B cell (primary cell): Measurements from ENCODE around the gene LMBR1L. TPM values are rescaled to one million over a fixed set of nuclear protein-coding genes. Genes with fewer than 3 reads are reported as not detected.

Experiments
- ATAC-seq: fragments of 200-7000 bp; cut with Tn5 transposase; one replicate; pipeline ENCODE4 v1.10.0; 2021; ENCODE audit warnings: low read depth, mild to moderate bottlenecking, moderate number of reproducible peaks, moderate library complexity
- CTCF ChIA-PET: fragments of 350-600 bp; sonication (Branson Sonifier 250); formaldehyde crosslinking; loops from one replicate; lab custom pipeline; 2021; ENCODE audit warnings: antibody characterized with exemption, inconsistent platforms; lab: Charles Lee
- POLR2A ChIA-PET: fragments of 350-600 bp; sonication (Branson Sonifier 250); formaldehyde crosslinking; loops from one replicate; lab custom pipeline; 2021; ENCODE audit warnings: antibody characterized with exemption; lab: Charles Lee
- DNase-seq: peaks from one replicate; pipeline ENCODE4 v3.0.0; 2013
- H2AFZ ChIP-seq: 2 replicates; pipeline ENCODE4 v1.6.1; 2012; ENCODE audit warnings: mild to moderate bottlenecking, low read depth, low read length; ENCODE audit not compliant: insufficient read depth, poor library complexity, severe bottlenecking
- H3K27ac ChIP-seq, 2 donors: 1 replicate in 1 of 2; 2 replicates in 1 of 2; pipeline ENCODE4 v1.5.1; 2012 to 2013; ENCODE audit warnings: low read length in 2 of 2, mild to moderate bottlenecking in 2 of 2, moderate library complexity in 1 of 2
- H3K27me3 ChIP-seq, 4 experiments: fragments of 200-600 bp in 1 of 4; sonication (generic) in 1 of 4; replicated peaks in 1 of 4; 1 replicate in 2 of 4; 2 replicates in 2 of 4; pipeline versions ENCODE4 v1.6.1 to v1.7.0; 2013 to 2016; ENCODE audit warnings: low read length in 3 of 4, mild to moderate bottlenecking in 2 of 4, mixed read lengths in 1 of 4, moderate library complexity in 1 of 4; ENCODE audit not compliant: insufficient read depth in 4 of 4, control insufficient read depth in 3 of 4; ENCODE audit errors: control extremely low read depth in 1 of 4
- H3K36me3 ChIP-seq, 2 experiments: replicated peaks in 1 of 2; 1 replicate in 1 of 2; 2 replicates in 1 of 2; pipeline versions ENCODE4 v1.6.1 to v1.7.1; 2013; ENCODE audit warnings: low read length in 1 of 2; ENCODE audit not compliant: insufficient read depth in 2 of 2, control insufficient read depth in 1 of 2; ENCODE audit errors: control extremely low read depth in 1 of 2, extremely low read depth in 1 of 2
- H3K4me1 ChIP-seq, 2 donors: fragments of 200-600 bp in 1 of 2; sonication (generic) in 1 of 2; 1 replicate in 1 of 2; 2 replicates in 1 of 2; pipeline versions ENCODE4 v1.5.1 to v1.6.1; 2013 to 2017; ENCODE audit warnings: low read length in 2 of 2; ENCODE audit not compliant: control insufficient read depth in 2 of 2, insufficient read depth in 2 of 2
- H3K4me2 ChIP-seq: replicated peaks from 2 replicates; pipeline ENCODE3; 2012; ENCODE audit warnings: mild to moderate bottlenecking, low read depth, low read length; ENCODE audit not compliant: poor library complexity, severe bottlenecking
- H3K4me3 ChIP-seq, 5 experiments: fragments of 200-600 bp in 1 of 5; sonication (generic) in 1 of 5; 1 replicate in 3 of 5; 2 replicates in 2 of 5; pipeline versions ENCODE4 v1.5.1 to v1.7.0; 2011 to 2016; ENCODE audit warnings: low read length in 4 of 5, mild to moderate bottlenecking in 4 of 5, low read depth in 2 of 5, control low read depth in 1 of 5, moderate library complexity in 1 of 5; ENCODE audit not compliant: insufficient read depth in 1 of 5; ENCODE audit errors: control extremely low read depth in 1 of 5, extremely low read depth in 1 of 5
- H3K79me2 ChIP-seq: fragments of 200-600 bp; sonication (generic); one replicate; pipeline ENCODE4 v1.6.0; 2016; ENCODE audit warnings: low read length; ENCODE audit not compliant: control insufficient read depth, insufficient read depth
- H3K9ac ChIP-seq: fragments of 200-600 bp; sonication (generic); 2 replicates; pipeline ENCODE4 v1.6.1; 2017; ENCODE audit warnings: mild to moderate bottlenecking, low read length, moderate library complexity
- H3K9me3 ChIP-seq, 3 donors: one replicate each; pipeline versions ENCODE4 v1.6.1 to v1.7.1; 2013; ENCODE audit warnings: low read length in 2 of 3; ENCODE audit not compliant: control insufficient read depth in 2 of 3, insufficient read depth in 1 of 3; ENCODE audit errors: control extremely low read depth in 1 of 3
- H4K20me1 ChIP-seq: 2 replicates; pipeline ENCODE4 v1.6.0; 2012; ENCODE audit warnings: mild to moderate bottlenecking, low read length; ENCODE audit not compliant: insufficient read depth, control insufficient read depth, poor library complexity, severe bottlenecking
- H3K27ac Mint-ChIP-seq: one replicate; pipeline ENCODE4 v1.8.0; 2021; ENCODE audit warnings: mixed read lengths
- H3K27me3 Mint-ChIP-seq: one replicate; pipeline ENCODE4 v1.8.0; 2021; ENCODE audit warnings: mixed read lengths
- H3K4me1 Mint-ChIP-seq: one replicate; pipeline ENCODE4 v1.8.0; 2021; ENCODE audit warnings: mixed read lengths
- H3K4me3 Mint-ChIP-seq: one replicate; pipeline ENCODE4 v1.8.0; 2021; ENCODE audit warnings: mixed read lengths
- H3K9me3 Mint-ChIP-seq: one replicate; pipeline ENCODE4 v1.8.0; 2022; ENCODE audit warnings: mixed read lengths; ENCODE audit not compliant: insufficient read depth
- EZH2 ChIP-seq: IDR thresholded peaks from 2 replicates; pipeline ENCODE4 v1.6.1; 2012; ENCODE audit warnings: borderline replicate concordance, low read depth, mild to moderate bottlenecking, moderate library complexity, low read length; ENCODE audit not compliant: insufficient read depth, poor library complexity, severe bottlenecking
- WGBS: methylation state at CpG from one replicate; pipeline ENCODE4 v1.1.5; 2013; ENCODE audit warnings: missing lambda C conversion rate; ENCODE audit not compliant: insufficient coverage; 5-methylcytosine and 5-hydroxymethylcytosine counted together
- intact Hi-C: fragments of 100-400 bp; cut with micrococcal nuclease; formaldehyde crosslinking; loops from one replicate; pipeline ENCODE4 v1.10.0; 2022
- polyA plus RNA-seq: library from polyadenylated mRNA; depleted of rRNA; stranded (reverse); fragments of >200 nt; gene quantifications from 2 replicates; pipeline ENCODE4 v1.2.3, GENCODE V29; 2012
- total RNA-seq, 2 donors: library from RNA; stranded (reverse); fragments of 120-200 nt in 1 of 2; gene quantifications; 1 replicate in 1 of 2; 2 replicates in 1 of 2; pipeline versions ENCODE4 v1.2.3 to v1.2.4, GENCODE V29; 2013 to 2022
- TF ChIP-seq, protein P1 (sequence below): fragments of 200-600 bp; IDR thresholded peaks from one replicate; pipeline ENCODE4 v1.8.0; 2022; ENCODE audit warnings: antibody characterized with exemption, mild to moderate bottlenecking

LMBR1L gene
- total and polyA plus RNA-seq, 2 donors (not counting 1 experiment from before 2014, with no cell fraction given): 133 to 187 TPM

DNA sequence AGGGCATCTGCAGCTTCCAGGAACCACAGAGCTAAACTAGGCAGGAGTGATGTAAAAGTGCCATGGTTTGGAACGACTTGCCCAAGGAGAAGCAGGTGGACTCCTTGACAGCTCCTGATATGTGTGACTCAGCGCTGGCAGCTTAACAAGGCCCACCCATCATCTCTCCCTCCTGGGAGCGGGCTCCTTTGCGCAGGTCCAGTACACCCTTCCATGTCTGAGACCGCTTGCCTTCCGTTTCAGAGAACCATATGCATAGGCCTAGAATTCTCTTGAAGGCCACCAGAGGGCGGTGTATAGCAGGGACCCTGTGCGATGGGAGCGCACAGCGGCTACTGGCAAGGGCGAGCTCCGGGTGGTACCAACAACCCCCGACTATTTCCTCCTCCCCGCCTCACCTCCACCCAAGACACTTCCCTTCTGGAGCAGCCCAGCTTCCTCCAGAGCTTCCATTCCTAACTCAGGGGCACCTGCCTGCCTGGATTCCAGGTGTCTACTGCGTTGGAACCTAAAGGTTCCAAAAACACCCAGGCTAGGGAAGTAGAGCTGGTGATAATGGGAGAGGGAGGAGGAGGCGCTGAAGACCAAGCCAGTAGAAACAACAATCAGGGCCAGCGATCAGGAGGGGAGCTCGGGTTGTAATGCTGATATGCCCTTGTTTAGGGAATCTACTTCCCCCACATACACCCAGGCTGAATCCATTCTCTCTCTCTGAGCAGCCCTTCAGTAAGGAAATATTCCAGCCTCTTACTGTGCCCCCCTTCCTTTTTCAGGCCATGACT is 22.3 kb downstream of the LMBR1L start:
- Mint-ChIP-seq H3K4me1 (peaks cover 38% of the 10 kb centered on the region), H3K9me3 (no peaks in the 10 kb centered on the region), H3K27ac (no peak overlapping the region), H3K4me3 (peak overlapping the region; percentile 70), H3K27me3 (peaks cover 46% of the 10 kb centered on the region)
- peak overlapping the region; percentile 66 for H3K4me2 ChIP-seq
- 1% methylated on average over 15 of the region's 18 CpGs for WGBS
- no peak for TF ChIP-seq EZH2
- TF ChIP-seq, protein P1, sequence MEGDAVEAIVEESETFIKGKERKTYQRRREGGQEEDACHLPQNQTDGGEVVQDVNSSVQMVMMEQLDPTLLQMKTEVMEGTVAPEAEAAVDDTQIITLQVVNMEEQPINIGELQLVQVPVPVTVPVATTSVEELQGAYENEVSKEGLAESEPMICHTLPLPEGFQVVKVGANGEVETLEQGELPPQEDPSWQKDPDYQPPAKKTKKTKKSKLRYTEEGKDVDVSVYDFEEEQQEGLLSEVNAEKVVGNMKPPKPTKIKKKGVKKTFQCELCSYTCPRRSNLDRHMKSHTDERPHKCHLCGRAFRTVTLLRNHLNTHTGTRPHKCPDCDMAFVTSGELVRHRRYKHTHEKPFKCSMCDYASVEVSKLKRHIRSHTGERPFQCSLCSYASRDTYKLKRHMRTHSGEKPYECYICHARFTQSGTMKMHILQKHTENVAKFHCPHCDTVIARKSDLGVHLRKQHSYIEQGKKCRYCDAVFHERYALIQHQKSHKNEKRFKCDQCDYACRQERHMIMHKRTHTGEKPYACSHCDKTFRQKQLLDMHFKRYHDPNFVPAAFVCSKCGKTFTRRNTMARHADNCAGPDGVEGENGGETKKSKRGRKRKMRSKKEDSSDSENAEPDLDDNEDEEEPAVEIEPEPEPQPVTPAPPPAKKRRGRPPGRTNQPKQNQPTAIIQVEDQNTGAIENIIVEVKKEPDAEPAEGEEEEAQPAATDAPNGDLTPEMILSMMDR: peak; percentile 96
- peak overlapping the region; percentile 53 for H2AFZ ChIP-seq
- peaks cover 47 to 48% of the 10 kb centered on the region in 2 donors for H3K4me1 ChIP-seq
- H3K27me3 ChIP-seq: peaks cover 0 to 56% (median 37%) of the 10 kb centered on the region in 4 experiments
- H3K9ac ChIP-seq: no peak overlapping the region
- no peak overlapping the region for H3K27ac ChIP-seq
- ATAC-seq (peak; percentile 92), DNase-seq (peak; percentile 88)
- ChIA-PET CTCF (interaction anchor here (0.6 to 6.9 kb wide), 32 partner anchors 9 to 254 kb away, joined by 3 to 193 read pairs (median 4); partner anchors contain the start of genes DHH, LMBR1L, RHEBL1 and TUBA1A), POLR2A (interaction anchor here (0.7 to 1.9 kb wide), 3 partner anchors 43 to 147 kb away, joined by 4 to 8 read pairs (median 4); partner anchors contain the start of genes TUBA1A and TUBA1B)
- H3K36me3 ChIP-seq: no peaks in the 10 kb centered on the region
- H4K20me1 ChIP-seq: peaks cover 15% of the 10 kb centered on the region
- no peaks in the 10 kb centered on the region for H3K79me2 ChIP-seq
- peaks cover 0 to 15% (median 0%) of the 10 kb centered on the region in 3 donors for H3K9me3 ChIP-seq
- peak overlapping the region in 1 of 5 experiments; percentile 10 for H3K4me3 ChIP-seq
- intact Hi-C loops: loop anchor here (1.0 kb wide), 4 partner anchors 18 to 147 kb away; no protein-coding TSS in a partner anchor

DNA sequence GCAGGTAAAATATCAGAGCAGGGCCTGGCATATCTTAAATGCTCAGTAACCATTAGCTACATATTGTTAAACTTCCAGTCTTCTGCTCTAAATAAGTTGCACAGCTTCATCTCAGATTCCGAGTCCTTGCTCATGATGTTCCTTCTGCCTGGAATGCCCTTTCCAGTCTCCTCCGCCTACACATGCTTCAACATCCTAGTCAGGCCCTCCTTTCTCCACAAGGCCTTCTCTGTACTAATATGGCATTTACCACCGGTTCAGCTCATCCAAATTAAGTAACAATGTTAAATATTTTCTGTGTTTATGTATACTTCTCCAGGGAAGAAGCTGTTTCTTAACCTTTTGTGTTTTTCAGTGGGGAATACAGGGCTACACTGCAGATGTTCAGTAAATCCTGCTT is 24.5 kb downstream of the LMBR1L start:
- TF ChIP-seq, protein P1: no peak
- TF ChIP-seq EZH2: no peak
- Histone ChIP-seq H3K9me3 (peaks cover 0 to 3% (median 0%) of the 10 kb centered on the region in 3 donors), H3K4me2 (no peak overlapping the region), H2AFZ (no peak overlapping the region), H3K27me3 (peaks cover 0 to 34% (median 20%) of the 10 kb centered on the region in 4 experiments), H3K27ac (no peak overlapping the region), H4K20me1 (peaks cover 9% of the 10 kb centered on the region), H3K9ac (no peak overlapping the region), H3K4me3 (no peak overlapping the region), H3K79me2 (no peaks in the 10 kb centered on the region), H3K36me3 (no peaks in the 10 kb centered on the region), H3K4me1 (peaks cover 32 to 33% of the 10 kb centered on the region in 2 donors)
- Mint-ChIP-seq H3K27ac (no peak overlapping the region), H3K9me3 (no peaks in the 10 kb centered on the region), H3K4me3 (no peak overlapping the region), H3K27me3 (peaks cover 36% of the 10 kb centered on the region), H3K4me1 (peaks cover 22% of the 10 kb centered on the region)
- ChIA-PET CTCF (interaction anchor here (0.8 to 6.9 kb wide), 10 partner anchors 10 to 177 kb away, joined by 3 to 193 read pairs (median 5); partner anchors contain the start of genes DHH, LMBR1L, RHEBL1 and TUBA1B), POLR2A (no interaction called here)
- DNase-seq (no peak), ATAC-seq (no peak)
- 100% methylated on average over 2 of the region's 3 CpGs for WGBS
- intact Hi-C loops: no loop called here
